HG03280 (cell line): ENCODE measurements around the gene DNAJC7.
A peak's percentile ranks its signal among the peaks of the same experiment; 100 is the strongest.
"Not testable (repeated sequence)": the region's sequence is repeated elsewhere in the genome, so short reads cannot be mapped to it uniquely, and the experiment has no call there.

ENCODE experiments used
- ATAC-seq: cut with Tn5 transposase; IDR thresholded peaks from one replicate; pipeline ENCODE4 v1.9.1; 2021; ENCODE audit warnings: mild to moderate bottlenecking, moderate library complexity; ENCODE audit not compliant: unreplicated experiment

Gene DNAJC7

GRCh38 chr17:41962111-41962510 is 55.1 kb downstream of the DNAJC7 start:
- ATAC-seq = no peak

GRCh38 chr17:41959336-41960095 is 57.7 kb downstream of the DNAJC7 start:
- ATAC-seq = no peak

GRCh38 chr17:41959030-41959335 is 58.3 kb downstream of the DNAJC7 start:
- no peak for ATAC-seq

- no peak for ATAC-seq
These were observed 59.3 kb downstream of the DNAJC7 start for GRCh38 chr17:41957869-41958439.

GRCh38 chr17:41957031-41957868 is 60.0 kb downstream of the DNAJC7 start:
- ATAC-seq = no peak

- ATAC-seq = no peak
These were observed 60.7 kb downstream of the DNAJC7 start for GRCh38 chr17:41956522-41956921.

GRCh38 chr17:41948762-41949460 is 68.3 kb downstream of the DNAJC7 start:
- no peak for ATAC-seq

GRCh38 chr17:41944943-41945342 is 72.3 kb downstream of the DNAJC7 start:
- ATAC-seq = no peak

- no peak for ATAC-seq
These were observed 73.7 kb downstream of the DNAJC7 start for GRCh38 chr17:41943492-41943891.

GRCh38 chr17:41942626-41943373 is 74.4 kb downstream of the DNAJC7 start:
- ATAC-seq = no peak

- ATAC-seq = no peak
These were observed 76.1 kb downstream of the DNAJC7 start for GRCh38 chr17:41941168-41941567.

GRCh38 chr17:41939693-41940090 is 77.5 kb downstream of the DNAJC7 start:
- no peak for ATAC-seq

GRCh38 chr17:41939044-41939692 is 78.1 kb downstream of the DNAJC7 start:
- ATAC-seq = no peak

- no peak for ATAC-seq
These were observed 79.0 kb downstream of the DNAJC7 start for GRCh38 chr17:41937970-41938954.

- no peak for ATAC-seq
These were observed 81.6 kb downstream of the DNAJC7 start for GRCh38 chr17:41935641-41936040.

- no peak for ATAC-seq
These were observed 84.3 kb downstream of the DNAJC7 start for GRCh38 chr17:41932816-41933389.

GRCh38 chr17:41931715-41932114 is 85.5 kb downstream of the DNAJC7 start:
- not testable (repeated sequence) for ATAC-seq

- peak; percentile 29 for ATAC-seq
These were observed 86.4 kb downstream of the DNAJC7 start for GRCh38 chr17:41930833-41931156.
